GM19467 (cell line): ENCODE measurements around the gene CYTH2.
A peak's percentile ranks its signal among the peaks of the same experiment; 100 is the strongest.
"Not testable (repeated sequence)": the region's sequence is repeated elsewhere in the genome, so short reads cannot be mapped to it uniquely, and the experiment has no call there.

Source experiments
- ATAC-seq: cut with Tn5 transposase; IDR thresholded peaks from one replicate; pipeline ENCODE4 v1.9.1; 2021; ENCODE audit warnings: mild to moderate bottlenecking, moderate library complexity; ENCODE audit not compliant: unreplicated experiment

CYTH2 gene

DNA sequence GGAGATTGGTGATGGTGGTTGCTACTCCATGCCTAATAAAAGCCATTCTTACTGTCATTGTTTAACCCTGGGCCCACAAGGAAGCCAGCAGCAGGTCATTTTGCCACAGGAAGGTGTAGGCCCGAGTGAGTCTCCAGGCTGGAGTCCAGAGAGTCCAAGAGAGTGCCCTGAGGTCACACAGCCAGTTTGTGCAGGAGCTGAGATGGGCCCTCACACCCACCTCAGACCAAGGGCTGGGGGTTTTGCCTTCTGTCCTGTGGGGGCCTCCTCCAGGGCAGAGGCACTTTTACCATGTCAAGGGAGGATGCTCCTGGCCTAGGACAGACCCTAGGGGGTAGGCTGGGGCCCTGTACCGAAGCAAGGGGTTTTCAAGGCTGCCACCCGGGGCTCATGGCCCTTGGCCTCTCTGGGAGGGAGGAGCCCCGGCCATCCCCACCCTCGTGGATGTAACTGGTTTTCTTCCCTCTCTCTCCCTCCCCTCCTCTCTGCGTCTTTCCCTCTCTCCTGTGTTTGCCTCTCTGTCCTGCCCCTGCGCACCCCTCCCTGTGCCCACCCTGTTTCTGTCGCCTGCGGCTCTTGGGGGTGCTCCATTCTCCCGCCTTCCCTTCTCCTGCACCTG is 8.0 kb downstream of the CYTH2 start:
- no peak for ATAC-seq

DNA sequence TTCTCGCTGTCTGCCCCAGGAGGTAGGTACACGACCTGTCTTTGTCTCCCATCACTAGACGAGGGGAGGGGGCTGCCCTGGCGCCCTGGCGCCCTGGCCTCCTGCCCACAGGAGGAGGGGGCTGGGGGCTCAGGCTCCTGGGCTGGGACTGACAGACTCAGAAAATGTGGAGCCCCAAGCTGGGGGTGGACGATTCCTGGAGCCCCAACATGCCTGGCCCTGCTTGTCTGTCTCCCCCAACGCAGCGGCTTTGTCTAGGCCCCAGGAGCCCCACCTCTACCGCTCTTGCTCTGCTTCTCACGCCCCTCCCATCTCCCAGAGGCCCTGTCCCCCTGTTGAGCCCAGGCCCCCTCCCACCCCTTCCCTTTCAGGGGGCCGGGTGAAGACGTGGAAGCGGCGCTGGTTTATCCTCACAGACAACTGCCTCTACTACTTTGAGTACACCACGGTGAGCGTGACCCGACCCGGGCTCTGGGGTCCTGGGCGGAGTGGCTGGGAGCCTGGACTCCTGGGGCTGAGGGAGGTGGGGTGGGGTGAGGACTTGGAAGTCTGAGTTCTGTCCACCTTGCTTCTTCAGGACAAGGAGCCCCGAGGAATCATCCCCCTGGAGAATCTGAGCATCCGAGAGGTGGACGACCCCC is 8.6 kb downstream of the CYTH2 start:
- no peak for ATAC-seq

DNA sequence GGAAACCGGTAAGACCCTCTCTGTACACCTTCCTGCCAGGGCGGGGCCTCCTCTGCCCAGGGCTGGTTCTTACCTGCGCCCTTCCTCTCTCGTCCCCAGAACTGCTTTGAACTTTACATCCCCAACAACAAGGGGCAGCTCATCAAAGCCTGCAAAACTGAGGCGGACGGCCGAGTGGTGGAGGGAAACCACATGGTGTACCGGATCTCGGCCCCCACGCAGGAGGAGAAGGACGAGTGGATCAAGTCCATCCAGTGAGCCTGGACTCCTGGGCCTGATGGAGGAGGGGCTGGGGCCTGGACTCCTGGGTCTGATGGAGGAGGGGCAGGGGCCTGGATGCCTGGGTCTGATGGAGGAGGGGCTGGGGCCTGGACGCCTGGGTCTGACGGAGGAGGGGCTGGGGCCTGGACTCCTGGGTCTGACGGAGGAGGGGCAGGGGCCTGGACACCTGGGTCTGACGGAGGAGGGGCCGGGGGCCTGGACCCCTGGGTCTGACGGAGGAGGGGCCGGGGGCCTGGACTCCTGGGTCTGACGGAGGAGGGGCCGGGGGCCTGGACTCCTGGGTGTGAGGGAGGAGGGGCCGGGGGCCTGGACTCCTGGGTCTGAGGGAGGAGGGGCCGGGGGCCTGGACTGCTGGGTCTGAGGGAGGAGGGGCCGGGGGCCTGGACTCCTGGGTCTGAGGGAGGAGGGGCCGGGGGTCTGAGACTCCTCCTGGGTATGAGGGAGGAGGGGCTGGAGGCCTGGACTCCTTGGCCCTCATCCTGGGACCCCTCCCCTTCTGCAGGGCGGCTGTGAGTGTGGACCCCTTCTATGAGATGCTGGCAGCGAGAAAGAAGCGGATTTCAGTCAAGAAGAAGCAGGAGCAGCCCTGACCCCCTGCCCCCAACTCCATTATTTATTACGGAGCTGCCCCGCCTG is 9.4 kb downstream of the CYTH2 start:
- no peak for ATAC-seq

DNA sequence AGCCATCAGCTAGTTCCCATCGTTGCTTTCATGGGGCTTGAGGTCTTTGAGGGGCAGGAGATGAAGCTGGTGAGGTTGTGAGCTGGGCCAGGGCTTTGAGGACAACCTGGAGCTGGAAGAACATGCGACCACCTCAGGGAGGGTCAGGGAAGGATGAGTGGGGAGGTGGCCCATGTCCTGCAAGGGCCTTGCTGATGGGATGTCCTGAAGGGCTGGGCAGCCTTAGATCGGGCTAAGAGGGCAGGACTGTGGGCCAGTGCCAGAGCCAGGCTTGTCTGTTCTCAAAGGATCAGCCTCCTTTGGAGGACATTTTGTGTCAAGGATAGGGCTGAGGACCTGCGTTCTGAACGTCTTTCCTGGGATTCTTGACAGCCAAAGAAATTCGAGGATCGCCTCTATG is 10.5 kb downstream of the CYTH2 start:
- ATAC-seq = no peak

DNA sequence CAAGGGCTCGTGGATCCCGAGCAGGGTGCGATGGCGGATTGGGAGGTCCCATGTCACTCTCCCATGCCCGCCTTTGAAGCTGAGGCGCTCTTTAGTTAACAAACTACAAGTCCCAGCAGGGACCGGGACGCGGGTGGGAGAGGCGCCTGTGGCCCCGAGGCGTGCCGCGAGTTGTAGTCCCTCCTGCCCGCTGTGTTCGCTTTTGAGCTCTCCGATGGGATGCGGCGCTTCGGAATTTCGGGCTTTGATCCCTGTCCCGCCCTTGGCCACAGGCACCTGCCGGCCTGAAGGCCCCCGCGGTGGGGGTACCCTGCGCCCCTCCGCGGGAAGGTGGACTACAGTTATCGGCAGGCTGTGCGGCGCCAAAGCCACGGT is 11.0 kb downstream of the CYTH2 start:
- ATAC-seq = no peak

DNA sequence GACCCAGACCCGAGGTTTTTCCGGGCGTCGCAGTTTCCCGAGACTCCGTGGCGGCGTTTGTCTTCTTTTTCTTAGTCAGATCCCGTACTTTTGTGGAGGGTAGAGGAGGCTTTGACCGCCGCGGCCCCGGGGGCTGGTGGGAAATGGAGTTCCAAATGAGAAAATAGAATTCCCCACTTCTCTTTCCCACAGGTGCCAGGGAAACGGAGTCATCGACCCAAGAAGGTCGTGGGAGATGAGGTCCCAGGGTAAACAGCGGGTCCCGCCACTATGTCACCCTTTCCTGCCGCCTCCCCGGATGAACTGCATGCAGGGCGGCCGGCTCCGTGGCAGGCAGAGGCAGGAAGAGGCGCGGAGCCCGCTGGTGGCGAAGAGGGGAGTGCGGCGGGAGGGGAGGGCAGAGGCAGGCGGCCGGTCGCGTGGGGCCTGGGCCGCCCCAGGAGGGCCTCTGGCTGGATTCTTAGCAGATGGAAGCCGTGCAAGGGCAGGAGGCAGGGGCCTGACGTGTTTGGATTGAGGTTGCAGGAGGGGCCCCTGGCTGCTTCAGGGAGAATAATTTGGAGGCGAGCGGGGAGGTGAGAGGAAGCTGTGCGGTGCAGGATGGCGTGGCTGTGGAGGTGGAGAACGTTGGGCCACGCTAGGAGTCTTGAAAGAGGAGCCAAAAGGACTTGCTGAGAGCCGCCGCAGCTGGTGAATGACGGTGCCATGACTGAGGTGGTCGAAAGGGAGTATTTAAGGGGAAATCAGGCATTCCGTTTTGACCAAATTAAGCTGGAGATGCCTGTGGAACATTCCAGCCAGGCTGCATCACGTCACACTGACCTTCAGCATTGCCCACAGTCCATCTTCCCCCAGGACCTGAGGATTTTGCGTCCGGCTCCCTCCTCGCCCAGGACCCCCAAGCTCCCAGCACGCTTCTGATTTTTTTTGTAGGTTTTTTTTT is 11.7 kb downstream of the CYTH2 start:
- no peak for ATAC-seq

DNA sequence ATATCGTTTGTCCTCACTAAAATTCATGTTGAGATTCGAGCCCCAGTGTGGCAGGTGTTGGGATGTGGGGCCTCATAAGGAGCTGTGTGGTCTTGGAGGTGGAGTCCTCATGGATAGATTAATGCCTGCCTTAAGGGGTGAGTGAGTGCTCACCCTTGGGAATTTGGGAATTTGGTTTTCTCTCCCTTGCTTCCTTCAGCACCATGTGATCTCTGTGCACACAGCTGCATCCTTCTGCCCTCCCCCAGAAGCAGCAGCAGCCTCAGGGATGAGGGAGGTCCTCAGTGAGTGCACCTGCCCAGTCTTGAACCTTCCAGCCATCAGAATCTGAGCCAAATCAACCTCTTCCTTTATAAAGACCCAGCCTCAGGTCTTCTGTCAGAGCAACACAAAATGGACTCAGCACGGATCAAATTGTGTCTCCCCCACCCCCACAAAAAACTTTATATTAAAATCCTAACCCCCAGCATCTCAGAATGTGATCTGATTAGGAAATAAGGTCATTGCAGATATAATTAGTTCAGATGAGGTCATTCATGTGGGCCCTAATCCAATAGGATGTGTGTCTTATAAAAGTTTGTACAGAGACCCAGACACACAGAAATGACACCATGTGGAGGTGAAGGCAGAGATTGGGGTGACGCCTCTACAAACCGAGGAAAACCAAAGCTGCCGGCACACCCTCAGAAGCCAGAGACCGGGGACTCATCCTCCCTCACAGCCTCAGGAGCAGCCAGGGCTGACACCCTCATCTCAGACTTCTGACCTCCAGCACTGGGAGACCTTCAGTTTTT is 12.9 kb downstream of the CYTH2 start:
- no peak for ATAC-seq

DNA sequence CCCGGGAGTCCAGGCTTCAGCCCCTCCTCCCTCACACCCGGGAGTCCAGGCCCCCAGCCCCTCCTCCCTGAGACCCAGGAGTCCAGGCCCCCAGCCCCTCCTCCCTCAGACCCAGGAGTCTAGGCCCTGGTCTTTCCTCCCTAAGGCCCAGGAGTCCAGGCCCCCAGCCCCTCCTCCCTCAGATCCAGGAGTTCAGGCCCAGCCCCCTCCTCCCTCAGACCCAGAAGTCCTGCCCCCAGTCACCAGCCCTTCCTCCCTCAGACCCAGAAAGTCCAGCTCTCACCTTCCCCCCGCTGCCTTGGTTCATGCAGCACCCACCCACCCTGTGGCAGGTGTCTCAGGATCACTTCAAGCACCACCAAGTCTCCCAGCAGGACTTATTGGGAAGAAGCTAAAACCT is 14.1 kb downstream of the CYTH2 start:
- no peak for ATAC-seq

DNA sequence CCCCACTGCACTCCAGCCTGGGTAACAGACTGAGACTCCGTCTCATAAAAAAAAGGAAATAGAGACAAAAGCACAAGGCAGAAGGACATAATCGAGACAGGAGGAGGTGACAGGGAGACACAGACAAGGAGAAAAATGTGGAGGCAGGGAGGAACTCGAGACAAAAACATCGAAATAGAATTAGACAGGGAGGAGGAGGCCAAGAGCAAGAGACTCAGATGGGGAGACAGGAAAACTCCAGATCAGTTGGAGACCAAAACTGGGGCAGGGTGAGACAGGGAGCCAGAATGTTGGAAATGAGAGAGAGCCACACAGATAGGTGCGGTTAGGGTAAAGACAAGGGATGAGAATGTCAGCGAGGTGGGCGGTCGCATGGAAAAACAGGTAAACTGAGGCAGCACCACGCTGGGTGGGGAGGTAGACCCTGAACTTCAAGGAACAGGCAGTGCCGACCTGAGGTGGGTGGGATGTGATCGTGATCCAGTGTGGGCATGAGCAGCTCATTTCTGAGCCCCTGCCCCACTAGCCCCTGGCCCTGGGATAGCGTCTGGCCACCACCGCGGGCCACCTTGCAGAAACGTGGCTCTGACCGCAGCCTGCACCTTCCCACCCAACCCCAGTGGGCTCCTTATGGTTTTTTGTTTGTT is 15.2 kb downstream of the CYTH2 start:
- no peak for ATAC-seq

DNA sequence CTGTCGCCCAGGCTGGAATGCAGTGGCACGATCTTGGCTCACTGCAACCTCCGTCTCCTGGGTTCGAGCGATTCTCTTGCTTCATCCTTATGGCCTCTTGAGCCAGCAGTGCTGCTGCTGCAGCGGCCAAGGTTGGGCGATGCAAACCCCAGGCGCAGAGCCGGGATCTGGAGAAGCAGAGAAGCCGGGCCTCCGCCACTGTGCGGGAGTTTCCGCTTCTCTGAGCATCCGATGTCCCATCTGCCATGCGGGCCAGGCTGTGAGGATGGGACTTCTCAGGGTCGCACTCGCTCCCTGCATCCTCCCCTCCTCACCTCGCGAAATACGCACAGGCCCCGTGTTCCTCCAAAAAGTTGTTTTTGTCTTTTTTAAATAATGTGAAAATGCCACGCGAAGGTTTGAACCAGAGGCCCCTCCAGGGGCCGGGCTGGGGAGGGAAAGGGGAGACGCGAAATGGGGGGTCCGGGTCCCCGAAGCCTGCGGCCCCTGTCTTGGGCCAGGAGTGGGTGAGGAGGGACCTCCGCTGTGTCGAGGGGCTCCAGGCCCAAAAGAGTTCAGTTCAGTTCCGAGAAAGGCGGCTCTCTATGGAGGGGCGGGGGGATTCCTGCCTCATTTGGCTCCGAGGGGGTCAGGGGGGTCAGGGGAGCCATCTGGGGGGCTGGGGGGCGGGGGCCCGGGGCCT is 15.9 kb downstream of the CYTH2 start:
- ATAC-seq = no peak

DNA sequence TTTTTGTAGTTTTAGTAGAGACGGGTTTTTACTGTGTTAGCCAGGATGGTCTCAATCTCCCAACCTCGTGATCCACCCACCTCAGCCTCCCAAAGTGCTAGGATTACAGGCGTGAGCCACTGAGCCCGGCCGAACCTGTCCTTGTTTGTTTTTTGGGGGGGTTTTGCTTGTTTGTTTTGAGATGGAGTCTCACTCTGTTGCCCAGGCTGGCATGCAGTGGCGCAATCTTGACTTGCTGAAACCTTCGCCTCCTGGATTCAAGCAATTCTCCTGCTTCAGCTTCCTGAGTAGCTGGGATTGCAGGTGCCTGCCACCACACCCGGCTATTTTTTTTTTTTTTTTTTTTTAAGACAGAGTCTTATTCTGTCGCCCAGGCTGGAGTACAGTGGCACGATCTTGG is 17.5 kb downstream of the CYTH2 start:
- ATAC-seq = not testable (repeated sequence)

DNA sequence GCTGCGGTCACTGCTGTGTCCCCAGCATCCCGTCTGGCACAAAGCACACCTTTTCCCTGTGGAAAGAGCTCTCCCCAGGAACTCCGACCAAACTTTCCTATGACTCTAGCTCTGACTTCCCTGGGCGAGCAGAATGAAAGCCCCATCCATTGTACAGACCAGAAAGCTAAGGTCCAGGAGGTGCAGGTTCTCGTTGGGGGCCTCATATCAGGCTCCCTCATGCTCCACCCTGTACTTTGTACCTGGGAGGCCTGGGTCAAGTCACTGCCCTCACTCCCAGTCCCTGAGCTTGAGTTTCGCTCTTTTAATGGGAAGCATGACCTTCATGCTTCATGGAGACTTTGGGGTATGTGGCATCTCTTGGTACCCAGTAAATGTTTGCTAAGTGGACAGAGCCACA is 18.4 kb downstream of the CYTH2 start:
- no peak for ATAC-seq

DNA sequence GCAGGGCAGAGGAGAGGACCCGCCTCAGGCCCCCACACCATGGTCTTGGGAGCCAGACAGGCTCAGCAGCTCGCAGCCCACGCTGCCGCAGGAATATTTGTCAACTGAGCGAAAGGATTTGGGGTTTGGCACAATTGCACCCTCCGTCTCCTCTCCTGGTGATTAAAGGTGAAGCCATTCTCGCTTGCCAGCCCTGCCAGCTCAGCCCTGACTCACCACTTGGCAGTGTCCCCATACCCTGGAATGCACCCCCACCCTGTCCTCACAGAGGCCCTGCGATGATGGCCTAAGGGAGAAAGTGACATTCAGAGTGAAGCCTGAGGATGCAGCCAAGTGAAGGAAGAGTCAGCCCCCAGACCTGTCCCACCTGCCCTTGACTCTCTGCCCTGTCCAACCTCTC is 18.8 kb downstream of the CYTH2 start:
- ATAC-seq = no peak

DNA sequence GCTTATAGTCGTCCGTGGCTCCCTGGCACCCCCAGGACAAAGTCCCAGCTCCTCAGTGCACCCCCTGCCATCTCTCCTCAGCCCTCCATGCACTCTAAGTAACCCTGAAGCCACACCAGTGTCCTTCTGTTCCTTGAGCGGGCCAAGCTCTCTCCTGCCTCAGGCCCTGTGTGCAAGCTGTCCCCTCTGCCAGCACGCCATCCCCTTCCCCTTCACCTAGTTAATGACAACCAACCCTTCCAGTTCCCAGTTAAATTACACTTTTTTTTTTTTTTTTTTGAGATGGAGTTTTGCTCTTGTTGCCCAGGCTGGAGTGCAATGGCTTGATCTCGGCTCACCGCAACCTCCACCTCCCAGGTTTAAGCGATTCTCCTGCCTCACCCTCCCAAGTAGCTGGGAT is 19.3 kb downstream of the CYTH2 start:
- ATAC-seq = not testable (repeated sequence)

DNA sequence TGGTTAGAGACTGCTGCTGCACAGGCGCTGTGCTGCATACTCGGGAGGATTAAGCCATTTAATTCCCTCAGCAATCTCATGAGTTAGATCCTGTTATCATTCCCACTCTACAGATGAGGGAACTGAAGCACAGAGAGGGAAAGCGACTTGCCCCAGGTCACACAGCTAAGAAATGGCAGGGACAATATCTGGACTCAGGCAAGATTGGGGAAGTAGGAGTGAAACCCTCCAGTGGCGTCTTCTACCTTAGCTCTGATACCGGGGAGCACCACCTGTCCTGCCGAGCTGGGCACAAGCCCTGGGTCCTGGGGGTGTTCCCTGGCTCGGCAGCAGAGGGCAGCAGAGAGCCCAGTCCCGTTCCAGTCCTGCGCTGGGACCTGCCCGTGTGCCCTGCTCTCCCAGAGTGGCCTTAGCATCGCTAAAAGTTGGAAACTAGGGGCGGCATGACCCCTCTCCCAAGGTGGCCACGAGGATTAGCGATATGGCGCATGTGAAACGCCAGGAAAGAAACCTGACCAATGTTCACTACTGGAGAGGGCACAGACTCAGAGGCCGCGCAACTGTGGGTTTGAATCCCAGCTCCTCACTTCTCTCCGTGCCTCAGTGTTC is 20.5 kb downstream of the CYTH2 start:
- ATAC-seq = peak; percentile 37

DNA sequence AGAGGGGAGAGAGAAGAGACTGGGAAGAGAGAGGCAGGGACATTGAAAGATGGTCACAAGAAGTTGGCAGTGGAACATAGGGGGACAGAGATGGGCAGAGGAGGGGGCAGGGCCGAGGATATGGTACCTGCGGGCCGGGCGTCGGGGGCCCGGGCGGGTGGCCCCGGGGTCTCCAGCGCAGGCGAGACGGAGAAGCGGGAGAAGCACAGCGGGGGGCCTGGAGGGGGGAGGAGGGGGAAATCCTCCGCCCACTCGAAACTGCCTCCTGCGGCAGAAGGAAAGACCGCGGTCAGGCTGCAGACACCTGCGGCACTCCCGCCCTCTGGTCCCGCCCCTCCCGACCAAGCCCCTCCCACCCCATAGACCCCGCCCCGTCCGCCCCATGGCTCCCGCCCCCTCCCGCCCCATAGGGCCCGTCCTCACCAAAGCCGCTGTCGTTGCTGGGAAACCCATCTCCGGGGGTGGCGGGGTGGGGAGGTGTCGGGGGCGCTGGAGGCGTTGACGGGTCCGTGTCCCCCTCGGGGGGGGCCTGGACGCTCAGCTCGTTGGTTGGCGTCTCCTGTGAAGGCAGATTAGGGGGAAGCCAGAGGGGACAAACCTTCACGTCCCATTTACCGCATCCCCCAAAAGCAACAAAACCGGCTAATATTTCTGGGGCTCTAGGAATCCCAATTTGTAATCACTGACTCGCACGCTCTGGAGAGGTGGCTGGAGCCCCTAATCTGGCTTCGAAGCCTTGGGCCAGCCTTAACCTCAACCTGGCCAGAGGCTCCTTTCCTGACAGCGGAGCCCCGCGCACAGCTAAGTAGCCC is 22.0 kb downstream of the CYTH2 start:
- no peak for ATAC-seq

DNA sequence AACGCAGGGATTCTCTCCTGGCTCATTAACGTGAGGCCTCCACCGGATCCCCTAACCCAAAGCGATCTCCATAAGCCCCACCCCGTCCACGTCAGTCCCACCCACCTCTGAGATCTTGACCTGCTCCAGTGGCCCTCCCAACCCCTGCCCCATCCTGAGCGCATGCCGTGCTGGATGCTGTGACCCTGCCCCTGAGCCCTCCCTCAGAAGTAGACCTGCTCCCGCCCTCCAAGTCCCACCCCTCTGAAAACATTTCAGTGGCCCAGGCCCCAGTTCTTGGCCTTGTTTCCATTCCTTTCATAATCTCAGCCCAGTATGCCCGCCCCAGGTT is 22.6 kb downstream of the CYTH2 start:
- ATAC-seq = no peak
